GM23338 (cell line): ENCODE measurements around the gene NAT14. TPM values are rescaled to one million over a fixed set of nuclear protein-coding genes. Genes with fewer than 3 reads are reported as not detected.

Source experiments
- ATAC-seq: fragments of 200-7000 bp; cut with Tn5 transposase; 3 replicates; pipeline ENCODE4 v1.9.1; 2020
- DNase-seq: peaks from one replicate; pipeline ENCODE4 v3.0.0-alpha.2; 2015; ENCODE audit warnings: low spot score
- H2AFZ ChIP-seq: fragments of 200-600 bp; sonication (generic); 2 replicates; pipeline ENCODE4 v1.8.0; 2016; ENCODE audit warnings: antibody characterized with exemption, mild to moderate bottlenecking, moderate library complexity
- H3F3A ChIP-seq: fragments of 200-600 bp; sonication (generic); replicated peaks from 2 replicates; pipeline ENCODE4 v1.8.0; 2017; ENCODE audit warnings: antibody characterized with exemption, mixed run types, low read depth
- H3K27ac ChIP-seq: fragments of 200-600 bp; sonication (generic); 2 replicates; pipeline ENCODE4 v1.6.1; 2016; ENCODE audit warnings: low read depth
- H3K27me3 ChIP-seq: fragments of 200-600 bp; sonication (generic); 2 replicates; pipeline ENCODE4 v1.8.0; 2016; ENCODE audit warnings: mild to moderate bottlenecking, mixed run types, moderate library complexity; ENCODE audit not compliant: insufficient read depth
- H3K36me3 ChIP-seq: fragments of 200-600 bp; sonication (generic); 2 replicates; pipeline ENCODE4 v1.8.0; 2016; ENCODE audit warnings: mild to moderate bottlenecking; ENCODE audit not compliant: insufficient read depth
- H3K4me1 ChIP-seq: fragments of 200-600 bp; sonication (generic); 2 replicates; pipeline ENCODE4 v1.8.0; 2016; ENCODE audit warnings: mild to moderate bottlenecking, moderate library complexity; ENCODE audit not compliant: insufficient read depth
- H3K4me2 ChIP-seq: fragments of 200-600 bp; sonication (generic); 2 replicates; pipeline ENCODE4 v1.7.1; 2017; ENCODE audit warnings: mixed run types
- H3K4me3 ChIP-seq: fragments of 200-600 bp; sonication (generic); 2 replicates; pipeline ENCODE4 v1.6.1; 2016; ENCODE audit warnings: mixed run types
- H3K79me2 ChIP-seq: fragments of 200-600 bp; sonication (generic); replicated peaks from 2 replicates; pipeline ENCODE4 v1.8.0; 2017; ENCODE audit warnings: mild to moderate bottlenecking; ENCODE audit not compliant: insufficient read depth
- H3K9me2 ChIP-seq: fragments of 200-600 bp; sonication (generic); 2 replicates; pipeline ENCODE4 v1.8.0; 2017; ENCODE audit not compliant: insufficient read depth
- H4K20me1 ChIP-seq: fragments of 200-600 bp; sonication (generic); replicated peaks from 2 replicates; pipeline ENCODE4 v1.8.0; 2017; ENCODE audit warnings: mild to moderate bottlenecking; ENCODE audit not compliant: insufficient read depth
- H3K27ac Mint-ChIP-seq: 2 replicates; pipeline ENCODE4 v1.8.0; 2020; ENCODE audit warnings: inconsistent platforms, mild to moderate bottlenecking, moderate library complexity, mixed read lengths
- H3K27me3 Mint-ChIP-seq: 3 replicates; pipeline ENCODE4 v1.8.0; 2022; ENCODE audit warnings: low read depth, mild to moderate bottlenecking, moderate library complexity, mixed read lengths, inconsistent platforms; ENCODE audit not compliant: insufficient read depth, poor library complexity
- H3K36me3 Mint-ChIP-seq: 3 replicates; pipeline ENCODE4 v1.8.0; 2021; ENCODE audit warnings: low read depth, mild to moderate bottlenecking, inconsistent platforms, moderate library complexity, mixed read lengths
- H3K4me1 Mint-ChIP-seq: 3 replicates; pipeline ENCODE4 v1.8.0; 2020; ENCODE audit warnings: mild to moderate bottlenecking, inconsistent platforms, mixed read lengths
- H3K4me3 Mint-ChIP-seq: 3 replicates; pipeline ENCODE4 v1.8.0; 2021; ENCODE audit warnings: moderate library complexity, mild to moderate bottlenecking, inconsistent platforms, mixed read lengths
- H3K9me3 Mint-ChIP-seq: 3 replicates; pipeline ENCODE4 v1.8.0; 2020; ENCODE audit warnings: moderate library complexity, mild to moderate bottlenecking, inconsistent platforms, mixed read lengths
- CTCF ChIP-seq, 2 experiments: fragments of 200-600 bp in 1 of 2; sonication (generic) in 1 of 2; conservative IDR thresholded peaks; 2 replicates each; pipeline versions ENCODE4 v1.5.1 to v1.6.1; 2016 to 2017; ENCODE audit warnings: antibody characterized with exemption in 2 of 2, low read depth in 2 of 2, mild to moderate bottlenecking in 2 of 2, moderate library complexity in 1 of 2
- EZH2 ChIP-seq: fragments of 200-600 bp; sonication (generic); IDR thresholded peaks from one replicate; pipeline ENCODE4 v1.8.0; 2017; ENCODE audit warnings: antibody characterized with exemption, mild to moderate bottlenecking, low read depth; ENCODE audit not compliant: unreplicated experiment
- EZH2phosphoT487 ChIP-seq: fragments of 200-600 bp; sonication (generic); IDR thresholded peaks from one replicate; pipeline ENCODE4 v1.8.1; 2018; ENCODE audit warnings: antibody characterized with exemption; ENCODE audit not compliant: unreplicated experiment
- JUNB ChIP-seq: IDR thresholded peaks from one replicate; pipeline ENCODE4 v1.6.1; 2016; ENCODE audit warnings: antibody characterized with exemption; ENCODE audit not compliant: unreplicated experiment
- ZNF114 ChIP-seq: fragments of 250-450 bp; sonication (Bioruptor Pico); IDR thresholded peaks from 2 replicates; pipeline ENCODE4 v1.5.0; 2020; ENCODE audit warnings: mild to moderate bottlenecking, moderate library complexity
- ZNF331 ChIP-seq: fragments of 250-450 bp; sonication (Bioruptor Pico); IDR thresholded peaks from 2 replicates; pipeline ENCODE4 v1.5.0; 2020; ENCODE audit warnings: low read depth, mild to moderate bottlenecking, moderate library complexity
- ZNF462 ChIP-seq: fragments of 250-450 bp; sonication (Bioruptor Pico); IDR thresholded peaks from 2 replicates; pipeline ENCODE4 v1.5.0; 2020; ENCODE audit warnings: mild to moderate bottlenecking, moderate library complexity
- polyA plus RNA-seq: library from polyadenylated mRNA; unstranded; fragments of >200 nt; fragmentation: Nextera tagmentation; extraction: Ambion mirVana; gene quantifications from 2 replicates; pipeline ENCODE4 v1.2.1, GENCODE V29; 2016
- total RNA-seq: library from RNA; depleted of rRNA; stranded (reverse); fragments of >200 nt; shearing (Covaris generic); gene quantifications from 2 replicates; pipeline ENCODE4 v1.2.3, GENCODE V29; 2014

Gene NAT14
- total and polyA plus RNA-seq, 2 experiments from 2014 or later: 27.8 to 39.6 TPM

- no peak for TF ChIP-seq ZNF462
Measured at GRCh38 chr19:55455576-55456235, 29.3 kb upstream of the NAT14 start (continued).

- Histone ChIP-seq H3K4me1 (peaks cover 17% of the 10 kb centered on the region), H4K20me1 (no peaks in the 10 kb centered on the region; the same call in none of the 2 replicates), H3K27ac (no peak overlapping the region), H3K79me2 (peaks cover 21% of the 10 kb centered on the region), H3K4me3 (no peak overlapping the region), H3K36me3 (no peaks in the 10 kb centered on the region), H3F3A (peaks cover 9% of the 10 kb centered on the region; the same call in 1 of the 2 replicates), H2AFZ (no peak overlapping the region), H3K27me3 (peaks cover 12% of the 10 kb centered on the region), H3K9me2 (no peaks in the 10 kb centered on the region), H3K4me2 (no peak overlapping the region)
- Mint-ChIP-seq H3K27ac (no peak overlapping the region; the same call in 1 of the 2 replicates), H3K4me1 (peaks cover 23% of the 10 kb centered on the region), H3K27me3 (peaks cover 24% of the 10 kb centered on the region), H3K9me3 (no peaks in the 10 kb centered on the region; the same call in 2 of the 3 replicates), H3K4me3 (no peak overlapping the region), H3K36me3 (peaks cover 18% of the 10 kb centered on the region)
- ATAC-seq (no peak), DNase-seq (no peak)
- TF ChIP-seq EZH2phosphoT487 (no peak), JUNB (no peak), ZNF331 (CRISPR knock-in tag) (no peak), EZH2 (no peak), ZNF462 (no peak), CTCF (conservative IDR thresholded peaks at IDR 0.05; ENCODE audit: low read depth in 2 of 2) (no peak), ZNF114 (CRISPR knock-in tag) (no peak)
Measured at GRCh38 chr19:55456347-55456746, 28.6 kb upstream of the NAT14 start.
